ENCODE measurements around the gene EFL1. TPM values are rescaled to one million over a fixed set of nuclear protein-coding genes. Genes with fewer than 3 reads are reported as not detected.

EFL1 gene
- total RNA-seq, 4 donors from 2014 or later: 35.0 to 57.9 (median 46.5) TPM

GRCh38 chr15:82132742-82133141 is 129.8 kb downstream of the EFL1 start:
- Histone ChIP-seq H3K27ac (no peak overlapping the region), H3K9me3 (no peaks in the 10 kb centered on the region), H3K4me1 (peaks cover 0 to 10% (median 0%) of the 10 kb centered on the region in 4 donors), H3K36me3 (peaks cover 0 to 18% (median 3%) of the 10 kb centered on the region in 4 donors), H3K4me3 (no peak overlapping the region), H3K27me3 (no peaks in the 10 kb centered on the region)
- no peak for DNase-seq
- in situ Hi-C loops (cut with MboI; ENCODE audit: low pct_ligation_motif_present in 1 of 4, low pct_unique_long_range_greater_than_20kb in 1 of 4, low sequenced_read_pairs in 3 of 4) (no loop called here), intact Hi-C loops (cut with DNase I; ENCODE audit: low total_unique reads) (no loop called here)
- TF ChIP-seq POLR2AphosphoS5 (IDR thresholded peaks at IDR 0.05): no peak
- TF ChIP-seq POLR2A (IDR thresholded peaks at IDR 0.05): no peak
- no peak for TF ChIP-seq EP300 (IDR thresholded peaks at IDR 0.05; ENCODE audit: low read depth)
- TF ChIP-seq CTCF (IDR thresholded peaks at IDR 0.05): no peak
- WGBS, 2 donors (ENCODE audit: low coverage in 1 of 2): 90 to 100% methylated on average over 1 to 2 of the region's 2 CpGs

GRCh38 chr15:82132096-82132495 is 130.4 kb downstream of the EFL1 start:
- Histone ChIP-seq H3K4me3 (no peak overlapping the region), H3K9me3 (no peaks in the 10 kb centered on the region), H3K36me3 (peaks cover 0 to 12% (median 0%) of the 10 kb centered on the region in 4 donors), H3K27me3 (no peaks in the 10 kb centered on the region), H3K4me1 (peaks cover 0 to 10% (median 0%) of the 10 kb centered on the region in 4 donors), H3K27ac (no peak overlapping the region)
- no peak for TF ChIP-seq EP300 (IDR thresholded peaks at IDR 0.05; ENCODE audit: low read depth)
- TF ChIP-seq POLR2A (IDR thresholded peaks at IDR 0.05): no peak
- no peak for TF ChIP-seq POLR2AphosphoS5 (IDR thresholded peaks at IDR 0.05)
- TF ChIP-seq CTCF (IDR thresholded peaks at IDR 0.05): no peak
- intact Hi-C loops (cut with DNase I; ENCODE audit: low total_unique reads) (no loop called here), in situ Hi-C loops (cut with MboI; ENCODE audit: low pct_ligation_motif_present in 1 of 4, low pct_unique_long_range_greater_than_20kb in 1 of 4, low sequenced_read_pairs in 3 of 4) (no loop called here)
- 88 to 95% methylated on average over 6 of the region's 6 CpGs for WGBS, 2 donors (ENCODE audit: low coverage in 1 of 2)
- no peak for DNase-seq

- in situ Hi-C loops (cut with MboI; ENCODE audit: low pct_ligation_motif_present in 1 of 4, low pct_unique_long_range_greater_than_20kb in 1 of 4, low sequenced_read_pairs in 3 of 4): no loop called here
Observed at GRCh38 chr15:82130248-82130647, 132.3 kb downstream of the EFL1 start.

GRCh38 chr15:82129761-82130160 is 132.8 kb downstream of the EFL1 start:
- WGBS, 2 donors (ENCODE audit: low coverage in 1 of 2): 61 to 71% methylated on average over 1 to 5 of the region's 5 CpGs
- intact Hi-C loops (cut with DNase I; ENCODE audit: low total_unique reads): no loop called here

More at GRCh38 chr15:82130248-82130647, 132.3 kb downstream of the EFL1 start:
- intact Hi-C loops (cut with DNase I; ENCODE audit: low total_unique reads): no loop called here
- peaks cover 0 to 7% (median 0%) of the 10 kb centered on the region in 4 donors for H3K36me3 ChIP-seq
- TF ChIP-seq CTCF (IDR thresholded peaks at IDR 0.05) (no peak), POLR2A (IDR thresholded peaks at IDR 0.05) (no peak), POLR2AphosphoS5 (IDR thresholded peaks at IDR 0.05) (no peak), EP300 (IDR thresholded peaks at IDR 0.05; ENCODE audit: low read depth) (no peak)
- peak overlapping the region in 3 of 4 donors; percentile 8 to 22 (median 10) for H3K27ac ChIP-seq
- H3K4me3 ChIP-seq: no peak overlapping the region
- 46 to 78% methylated on average over 4 of the region's 4 CpGs for WGBS, 2 donors (ENCODE audit: low coverage in 1 of 2)
- H3K4me1 ChIP-seq: peaks cover 0 to 10% (median 0%) of the 10 kb centered on the region in 4 donors
- no peaks in the 10 kb centered on the region for H3K9me3 ChIP-seq
- H3K27me3 ChIP-seq: no peaks in the 10 kb centered on the region
- DNase-seq: no peak

More at GRCh38 chr15:82129761-82130160, 132.8 kb downstream of the EFL1 start:
- peak overlapping the region in 3 of 4 donors; percentile 8 to 22 (median 10) for H3K27ac ChIP-seq
- no peak overlapping the region for H3K4me3 ChIP-seq
- no peaks in the 10 kb centered on the region for H3K9me3 ChIP-seq
- H3K36me3 ChIP-seq: peaks cover 0 to 7% (median 0%) of the 10 kb centered on the region in 4 donors
- peaks cover 0 to 10% (median 0%) of the 10 kb centered on the region in 4 donors for H3K4me1 ChIP-seq
- no peaks in the 10 kb centered on the region for H3K27me3 ChIP-seq
- no peak for DNase-seq
- peak in 2 of 3 donors; percentile 16 to 20 for TF ChIP-seq POLR2AphosphoS5 (IDR thresholded peaks at IDR 0.05)
- TF ChIP-seq EP300 (IDR thresholded peaks at IDR 0.05; ENCODE audit: low read depth): no peak
- TF ChIP-seq POLR2A (IDR thresholded peaks at IDR 0.05): no peak
- TF ChIP-seq CTCF (IDR thresholded peaks at IDR 0.05): no peak
- in situ Hi-C loops (cut with MboI; ENCODE audit: low pct_ligation_motif_present in 1 of 4, low pct_unique_long_range_greater_than_20kb in 1 of 4, low sequenced_read_pairs in 3 of 4): no loop called here
